Hematopoietic multipotent progenitor cell treated with erythropoietin and hydrocortisone succinate and interleukin-3 and kit ligand, for 17 days (in vitro differentiated cells): ENCODE data around the gene FIS1.
"Not testable (repeated sequence)": the region's sequence is repeated elsewhere in the genome, so short reads cannot be mapped to it uniquely, and the experiment has no call there.

Experiments
- DNase-seq: peaks from one replicate; pipeline ENCODE4 v3.0.0-alpha.2; 2015; ENCODE audit warnings: low spot score

FIS1 gene

DNA sequence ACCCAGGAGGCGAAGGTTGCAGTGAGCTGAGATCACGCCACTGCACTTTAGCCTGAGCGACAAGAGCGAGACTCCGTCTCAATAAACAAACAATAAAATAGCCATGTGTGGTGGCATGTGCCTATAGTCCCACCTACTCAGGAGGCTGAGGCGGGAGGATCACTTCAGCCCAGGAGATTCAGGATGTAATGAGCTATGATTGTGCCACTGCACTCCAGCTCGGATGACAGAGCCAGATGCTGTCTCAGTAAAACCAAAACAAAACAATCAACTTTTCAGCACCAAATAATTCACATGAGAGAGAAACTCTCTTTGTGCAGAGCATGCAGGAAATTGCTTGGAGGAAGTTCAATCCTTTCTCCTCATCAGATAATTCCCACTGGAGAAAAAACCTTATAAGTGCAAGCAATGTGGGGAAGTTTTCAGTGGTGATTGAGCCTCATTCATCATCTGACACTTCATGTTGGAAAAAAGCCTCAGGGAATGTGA is 13.4 kb upstream of the FIS1 start:
- no peak for DNase-seq

DNA sequence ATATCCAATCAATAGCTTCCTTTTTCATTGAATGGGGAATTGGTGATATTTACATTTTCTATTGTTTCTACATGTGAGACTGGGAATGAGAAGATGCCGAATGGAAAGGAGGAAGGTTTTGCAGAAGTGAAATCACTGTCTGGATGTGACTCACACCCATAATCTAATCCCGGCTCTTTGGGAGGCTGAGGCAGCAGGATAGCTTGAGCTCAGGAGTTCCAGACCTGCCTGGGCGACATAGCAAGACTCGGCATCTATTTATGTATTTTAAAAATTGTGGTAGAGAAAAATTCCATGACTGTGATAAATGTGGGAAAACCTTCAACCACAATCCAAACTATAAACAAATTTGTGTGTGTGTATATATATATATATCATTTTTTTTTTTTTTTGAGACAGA is 10.9 kb upstream of the FIS1 start:
- no peak for DNase-seq

- not testable (repeated sequence) for DNase-seq
Observed at GRCh38 chr7:101253199-101253598, 8.3 kb upstream of the FIS1 start.

DNA sequence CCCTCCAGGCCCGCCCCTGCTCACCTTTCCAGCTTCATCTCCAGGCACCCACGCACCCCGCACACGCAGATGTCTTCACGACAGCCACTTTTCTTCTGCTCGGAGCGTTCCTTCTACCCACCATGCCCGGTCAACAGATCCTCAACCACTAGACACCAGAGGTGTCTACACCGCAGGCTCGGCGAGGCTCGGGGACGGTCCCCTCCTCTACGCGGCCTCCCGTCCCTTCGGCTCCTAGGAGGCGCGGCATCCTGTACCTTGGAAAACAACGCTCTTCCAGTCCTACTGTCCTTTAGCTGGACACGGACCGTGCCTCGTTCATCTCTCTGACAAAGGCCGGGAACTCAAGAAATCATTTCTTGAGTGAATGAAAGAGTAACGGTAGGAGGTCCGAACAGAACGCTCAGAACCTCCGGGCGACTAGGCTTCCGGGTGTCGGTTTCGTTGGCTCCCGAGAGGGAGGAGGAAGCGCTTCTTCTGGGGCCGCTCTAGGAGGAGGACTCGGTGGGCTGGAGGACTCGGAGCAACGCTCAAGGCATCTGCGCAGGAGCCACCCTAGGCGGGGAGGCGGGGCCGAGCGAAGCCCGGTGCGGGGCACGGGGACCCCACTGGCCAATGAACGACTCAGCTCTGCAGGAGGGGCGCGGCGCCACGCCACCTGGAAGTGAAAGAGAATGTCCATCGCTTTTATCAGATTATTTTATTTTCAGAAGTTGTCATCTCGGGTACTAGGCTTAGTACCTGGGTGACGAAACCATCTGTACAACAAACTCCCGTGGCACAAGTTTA is 7.2 kb upstream of the FIS1 start:
- peak; percentile 95 for DNase-seq

DNA sequence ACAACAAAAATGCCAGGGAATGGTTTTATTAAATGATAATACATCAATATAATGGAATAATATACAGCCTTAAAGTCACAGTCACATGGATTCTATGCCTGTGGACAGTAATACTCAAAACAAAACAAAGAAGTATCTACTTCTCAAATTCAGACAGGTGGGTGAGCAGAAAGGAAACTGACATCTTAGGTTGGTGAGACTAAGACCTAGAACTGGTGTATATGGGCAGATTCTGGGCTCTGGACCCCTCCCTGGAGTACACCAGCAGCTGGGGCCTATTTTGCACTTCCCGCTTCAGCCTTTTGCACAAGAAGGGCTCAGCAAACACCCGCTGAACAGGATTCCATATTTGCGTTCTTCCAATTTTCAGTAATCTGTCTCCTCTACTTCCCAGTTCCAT is 5.4 kb upstream of the FIS1 start:
- DNase-seq = no peak

DNA sequence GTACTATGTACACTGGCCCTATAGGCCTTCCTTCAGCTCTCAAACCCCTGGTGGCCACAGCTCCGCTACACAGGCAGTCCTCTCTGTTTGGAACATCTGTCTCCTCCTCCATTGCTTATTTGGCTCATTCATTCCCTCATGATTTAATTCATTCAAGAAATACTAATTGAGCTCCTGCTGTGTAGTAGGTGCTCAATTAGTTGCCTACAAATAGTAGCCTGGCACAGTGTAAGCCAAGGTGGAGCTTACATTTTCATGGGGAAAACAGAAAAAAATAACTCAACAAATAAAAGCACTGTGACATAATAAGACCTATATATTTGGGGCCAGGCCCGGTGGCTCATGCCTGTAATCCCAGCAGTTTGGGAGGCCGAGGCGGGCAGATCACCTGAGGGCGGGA is 3.4 kb upstream of the FIS1 start:
- no peak for DNase-seq

GRCh38 chr7:101245147-101245668 is 327 bp upstream of the FIS1 start:
- DNase-seq = no peak

GRCh38 chr7:101243646-101244374 is 1.1 kb downstream of the FIS1 start:
- DNase-seq = peak; percentile 97

GRCh38 chr7:101241443-101242349 is 3.2 kb downstream of the FIS1 start:
- peak; percentile 53 for DNase-seq

DNA sequence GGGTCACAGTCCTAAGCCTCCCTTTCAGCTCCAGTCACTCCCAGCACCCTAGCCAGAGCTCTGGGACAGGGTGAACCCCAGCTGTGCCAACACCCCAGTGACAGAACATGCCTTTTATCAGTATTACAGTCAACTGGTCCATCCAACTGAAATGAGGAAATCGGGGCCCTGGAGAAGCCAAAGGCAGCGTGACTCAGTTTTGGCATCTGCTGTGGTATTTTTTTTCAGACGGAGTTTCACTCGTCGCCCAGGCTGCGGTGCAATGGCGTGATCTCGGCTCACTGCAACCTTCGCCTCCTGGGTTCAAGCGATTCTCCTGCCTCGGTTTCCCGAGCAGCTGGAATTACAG is 3.9 kb downstream of the FIS1 start:
- DNase-seq = peak; percentile 91

DNA sequence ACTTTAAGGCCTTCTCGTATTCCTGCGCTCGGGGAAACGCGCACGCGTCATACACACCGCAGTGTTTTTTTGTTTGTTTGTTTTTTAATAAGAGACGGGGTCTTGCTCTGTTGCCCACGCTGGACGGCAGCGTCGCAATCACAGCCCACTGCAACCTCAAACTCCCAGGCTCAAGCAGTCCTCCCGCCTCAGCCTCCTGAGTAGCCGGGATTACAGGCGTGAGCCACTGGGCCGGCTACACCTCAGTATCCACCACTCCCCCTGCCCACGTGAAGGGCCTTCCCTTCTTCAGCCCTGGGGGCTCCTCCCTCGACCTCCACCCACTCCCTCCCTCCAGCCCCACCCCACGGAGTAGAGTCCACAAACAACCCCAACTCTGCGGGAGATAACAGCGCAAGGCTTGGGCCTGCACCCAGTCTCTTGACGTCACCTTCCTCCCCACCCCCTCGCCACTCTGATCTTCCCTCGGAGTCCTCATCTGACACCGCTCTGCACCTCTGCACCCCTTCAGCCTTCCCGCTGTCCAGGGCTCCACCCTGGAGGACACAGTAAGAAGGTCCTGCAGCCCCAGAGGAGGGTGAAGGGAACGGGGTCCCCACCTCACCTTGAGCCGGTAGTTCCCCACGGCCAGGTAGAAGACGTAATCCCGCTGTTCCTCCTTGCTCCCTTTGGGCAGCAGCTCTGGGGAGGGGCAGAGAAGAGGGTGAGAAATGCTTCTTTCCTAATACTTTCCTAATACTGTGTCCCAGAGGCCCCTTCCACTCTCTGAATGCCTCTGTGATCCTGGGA is 4.5 kb downstream of the FIS1 start:
- DNase-seq = peak; percentile 92

DNA sequence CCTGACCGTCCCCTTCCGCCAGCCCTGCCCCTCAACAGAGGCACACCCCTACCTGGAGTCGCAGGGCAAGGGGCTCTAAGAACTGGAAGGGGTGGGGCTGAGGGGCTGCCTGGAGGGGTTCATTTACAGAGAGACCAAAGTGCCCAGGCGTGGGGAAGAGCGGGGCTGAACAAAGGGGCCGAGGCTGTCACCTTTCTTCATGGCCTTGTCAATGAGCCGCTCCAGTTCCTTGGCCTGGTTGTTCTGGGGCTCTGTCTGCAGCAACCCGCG is 5.0 kb downstream of the FIS1 start:
- DNase-seq = no peak

DNA sequence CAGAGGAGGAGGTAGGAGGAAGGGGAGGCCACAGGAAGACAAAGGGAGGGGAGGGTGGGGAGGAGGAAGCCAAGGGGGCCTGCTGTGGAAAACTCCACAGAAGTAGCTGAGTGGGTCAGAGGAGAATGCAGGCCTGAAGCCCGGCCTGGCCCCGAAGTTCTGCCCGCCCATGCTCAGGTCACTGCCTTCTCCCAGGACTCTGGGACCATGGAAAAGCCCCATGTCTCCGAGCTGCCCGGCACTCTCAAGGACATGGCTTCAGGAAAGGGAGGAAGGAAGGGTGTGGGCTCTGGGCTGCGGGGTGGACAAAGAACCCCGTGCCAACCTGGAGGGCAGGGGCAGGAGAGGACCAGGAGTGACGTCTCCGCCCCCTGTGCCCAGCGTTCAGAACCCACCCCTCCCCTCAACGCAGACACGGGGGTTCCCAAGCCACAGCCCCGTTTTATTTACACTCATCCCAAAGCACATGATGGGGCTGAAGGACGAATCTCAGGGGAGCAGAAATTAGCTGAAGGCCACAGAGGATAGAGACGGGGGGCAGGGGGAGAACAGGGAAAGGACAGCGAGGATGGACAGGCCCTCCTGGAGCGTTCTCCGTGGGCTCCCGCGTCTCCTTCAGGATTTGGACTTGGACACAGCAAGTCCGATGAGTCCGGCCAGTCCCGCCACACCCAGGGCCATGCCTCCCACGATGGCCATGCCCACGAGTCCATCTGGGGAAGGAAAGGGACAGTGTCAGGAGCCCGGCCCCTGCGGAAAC is 5.5 kb downstream of the FIS1 start:
- DNase-seq = no peak

DNA sequence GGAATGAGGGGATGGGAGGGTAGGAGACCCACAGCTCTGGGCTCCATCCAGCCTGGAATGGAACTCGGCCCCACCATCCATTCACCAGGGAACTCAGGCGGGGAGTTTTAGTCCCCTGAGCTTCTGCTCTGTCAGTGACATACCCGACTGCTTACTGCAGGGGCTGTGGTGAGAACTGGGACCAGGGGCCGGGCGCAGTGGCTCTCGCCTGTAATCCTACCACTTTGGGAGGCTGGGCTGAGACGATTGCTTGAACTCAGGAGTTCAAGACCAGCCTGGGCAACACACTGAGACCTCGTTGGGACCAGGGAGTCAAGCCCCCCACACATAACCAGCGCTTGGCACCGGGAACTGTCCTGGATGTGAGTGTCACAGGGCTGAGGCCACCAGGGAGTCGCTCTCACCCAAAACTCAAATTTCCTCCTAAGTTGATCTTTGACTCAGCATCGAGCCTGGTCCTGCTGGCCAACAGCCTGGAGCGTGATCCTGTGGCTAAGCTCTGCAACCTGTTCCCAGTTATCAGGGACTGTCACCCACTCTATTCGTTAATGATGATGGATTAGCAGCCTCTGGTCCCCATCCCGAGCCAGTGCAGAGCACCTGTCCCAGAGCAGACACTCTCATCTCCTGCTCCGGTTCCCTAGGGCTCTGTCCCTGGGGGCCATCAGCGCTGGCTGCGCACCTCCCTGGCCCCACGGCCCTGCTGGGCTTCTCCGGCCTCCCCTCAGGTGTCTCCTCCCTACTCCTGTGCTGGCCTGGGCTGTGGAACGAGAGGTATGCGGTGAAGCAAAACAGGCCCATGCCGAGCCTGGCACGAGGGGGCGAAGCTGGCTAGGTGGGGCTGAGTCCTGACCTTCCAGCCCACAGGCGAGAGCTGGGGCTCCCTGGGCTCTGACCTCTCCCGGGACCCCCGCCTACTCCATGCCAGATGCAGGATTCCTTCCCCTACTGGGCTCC is 6.4 kb downstream of the FIS1 start:
- DNase-seq = no peak

DNA sequence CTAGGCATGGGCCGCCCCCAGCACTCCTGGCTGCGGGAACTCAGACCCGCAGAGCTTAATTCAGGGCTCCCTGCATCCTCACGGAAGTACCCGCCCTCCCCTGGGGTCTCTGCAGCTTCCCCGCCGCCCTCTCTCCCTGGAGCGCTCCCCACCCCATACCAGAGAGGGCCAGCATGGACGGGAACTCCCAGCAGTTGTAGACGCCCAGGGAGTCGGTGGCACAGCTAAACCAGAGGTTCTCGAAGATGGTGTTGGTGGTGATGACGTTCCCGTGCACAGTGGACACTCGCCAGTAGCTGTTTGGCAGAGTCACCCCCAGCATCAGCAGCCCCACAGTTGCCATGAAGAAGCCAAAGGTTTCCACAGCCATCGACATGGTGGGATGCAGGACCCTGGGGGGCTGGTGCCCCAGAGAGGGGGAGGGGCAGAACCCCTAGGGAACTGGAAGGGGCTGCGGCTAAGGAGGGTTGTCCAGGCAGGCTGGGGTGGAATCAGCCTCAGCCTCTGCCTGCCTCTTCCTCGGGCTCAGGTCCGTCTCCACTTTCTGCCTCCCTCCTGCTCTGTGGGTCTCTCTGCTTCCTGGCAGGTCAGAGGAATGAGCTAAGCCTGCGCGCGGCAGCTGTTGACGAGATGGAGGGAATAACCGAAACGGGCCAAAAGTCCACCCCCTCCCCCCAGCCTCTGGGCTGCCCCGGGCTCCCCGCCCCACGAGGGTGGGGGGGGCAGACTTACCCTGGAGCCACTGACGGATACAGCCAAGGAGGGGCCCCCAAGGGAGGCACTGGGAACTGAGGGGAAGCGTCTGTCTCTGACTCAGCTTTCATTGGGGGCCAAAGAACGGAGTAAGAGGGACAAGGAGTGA is 7.4 kb downstream of the FIS1 start, which contains the start of gene CLDN15:
Gene CLDN15 (minus strand): TSS at position 597 of the 862 bp plus-strand sequence. CDS start 221 bp downstream, at position 376.
- DNase-seq = peak; percentile 46

- no peak for DNase-seq
Observed at GRCh38 chr7:101236292-101236835, 8.5 kb downstream of the FIS1 start.

- no peak for DNase-seq
Observed at GRCh38 chr7:101235522-101235921, 9.4 kb downstream of the FIS1 start.

DNA sequence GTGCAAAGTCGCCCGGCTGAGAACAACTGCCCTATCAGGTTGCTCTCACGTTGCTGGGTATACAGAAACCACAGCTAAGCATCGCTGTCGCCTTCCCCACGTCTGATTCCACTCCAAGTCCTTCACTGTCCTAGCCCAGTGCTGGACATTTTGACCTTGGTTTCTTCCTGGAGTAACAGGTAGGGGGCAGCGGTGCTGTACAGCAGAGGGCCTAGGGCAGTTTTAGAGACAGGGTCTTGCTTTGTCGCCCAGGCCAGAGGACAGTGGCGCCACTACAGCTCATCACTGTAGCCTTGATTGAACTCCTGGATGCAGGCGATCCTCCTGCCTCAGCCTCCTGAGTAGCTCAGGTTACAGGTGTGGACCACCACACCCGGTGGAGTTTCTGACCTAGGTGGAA is 9.8 kb downstream of the FIS1 start:
- peak; percentile 73 for DNase-seq
